Astrocyte of the hippocampus (primary cell): ENCODE measurements around the gene HEMGN.
A peak's percentile ranks its signal among the peaks of the same experiment; 100 is the strongest.
"Not testable (repeated sequence)": the region's sequence is repeated elsewhere in the genome, so short reads cannot be mapped to it uniquely, and the experiment has no call there.

Experiments
- DNase-seq: peaks from one replicate; pipeline ENCODE4 v3.0.0; 2011; ENCODE audit warnings: low read depth, low spot score

Gene HEMGN

GRCh38 chr9:97964901-97965300 lies 26.9 kb upstream of the HEMGN start:
- DNase-seq: no peak

GRCh38 chr9:97963232-97963631 lies 25.3 kb upstream of the HEMGN start:
- no peak for DNase-seq

- no peak for DNase-seq
Observed at GRCh38 chr9:97962575-97962974, 24.6 kb upstream of the HEMGN start.

DNA sequence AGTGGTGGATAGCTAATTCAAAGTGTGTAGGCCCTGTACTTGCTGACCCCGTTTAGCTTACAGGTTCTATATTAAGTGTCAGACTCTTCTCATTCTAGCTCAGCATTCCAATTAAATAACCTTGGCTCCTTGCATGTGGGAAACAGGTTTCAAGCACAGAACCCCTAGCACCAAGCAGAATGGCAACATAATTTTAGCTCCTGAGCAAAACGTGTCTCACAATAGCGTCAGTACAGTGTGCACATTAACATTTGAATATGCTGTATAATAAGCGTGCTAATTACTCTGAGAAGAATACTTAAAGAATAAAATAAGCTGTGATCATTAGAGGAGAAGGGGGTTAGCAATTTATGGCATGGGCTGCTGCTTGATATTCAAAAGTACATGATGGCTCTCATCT lies 24.2 kb upstream of the HEMGN start:
- DNase-seq: no peak

DNA sequence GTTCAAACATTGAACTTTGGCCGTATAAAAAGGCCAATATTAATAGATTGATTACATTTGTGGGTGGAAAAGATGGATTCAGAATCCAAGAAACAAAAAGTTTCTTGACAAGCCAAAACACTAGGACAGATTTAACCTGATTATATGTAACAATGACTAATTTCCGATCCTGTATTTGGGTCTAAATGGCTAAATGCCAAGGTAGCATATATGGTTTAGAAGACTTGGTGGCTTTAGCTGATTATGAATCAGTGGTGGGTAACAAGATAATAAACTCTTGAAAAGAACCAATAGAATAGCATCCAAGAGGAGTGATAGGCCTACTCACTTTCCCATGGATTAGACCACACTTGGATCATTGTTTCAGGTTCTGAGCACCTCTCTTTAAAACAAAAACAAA lies 23.4 kb upstream of the HEMGN start:
- no peak for DNase-seq

DNA sequence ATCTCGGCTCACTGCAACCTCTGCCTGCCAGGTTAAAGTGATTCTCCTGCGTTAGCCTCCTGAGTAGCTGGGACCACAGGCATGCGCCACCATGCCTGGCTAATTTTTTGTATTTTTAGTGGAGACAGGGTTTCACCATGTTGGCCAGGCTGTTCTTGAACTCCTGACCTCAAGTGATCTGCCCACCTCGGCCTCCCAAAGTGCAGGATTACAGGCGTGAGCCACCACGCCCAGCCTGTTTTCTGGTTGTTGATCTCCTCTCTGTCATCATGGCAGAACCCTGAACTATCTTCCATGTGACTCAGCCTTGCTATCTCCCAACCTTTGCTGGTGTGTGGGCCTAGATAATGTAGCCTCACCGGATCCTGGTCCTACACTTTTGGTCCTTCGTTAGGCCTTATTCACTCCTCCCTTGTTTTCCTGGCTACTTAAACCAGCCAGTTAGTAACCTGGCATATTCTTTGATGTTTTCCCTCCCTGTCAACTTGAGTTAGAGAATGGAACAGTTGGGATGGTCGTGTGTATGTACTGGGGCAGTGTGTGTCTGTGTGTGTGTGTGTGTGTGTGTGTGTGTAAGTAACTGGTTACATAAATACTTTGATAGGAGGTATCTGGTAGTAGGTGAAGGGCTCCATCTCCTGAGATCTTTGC lies 22.8 kb upstream of the HEMGN start:
- DNase-seq: not testable (repeated sequence)

DNA sequence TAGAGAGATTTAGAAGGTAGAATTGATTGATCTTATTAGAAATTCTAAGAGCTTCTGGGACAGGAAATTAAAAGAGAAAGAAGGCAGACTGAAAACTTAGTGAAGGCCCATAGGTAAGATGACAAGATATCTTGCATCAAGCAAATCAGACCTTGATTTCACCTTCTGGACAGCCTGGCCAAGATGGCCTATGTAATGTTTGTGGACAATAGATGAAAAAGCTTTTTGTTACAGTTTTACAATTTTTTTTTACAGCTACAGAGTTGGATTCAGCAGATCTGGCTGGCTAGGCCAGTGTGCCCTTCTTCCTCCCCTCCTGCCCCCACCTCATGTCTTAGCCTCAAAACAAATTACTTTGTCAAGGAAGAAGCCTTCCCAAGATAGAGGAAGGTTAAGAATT lies 21.6 kb upstream of the HEMGN start:
- DNase-seq: no peak

DNA sequence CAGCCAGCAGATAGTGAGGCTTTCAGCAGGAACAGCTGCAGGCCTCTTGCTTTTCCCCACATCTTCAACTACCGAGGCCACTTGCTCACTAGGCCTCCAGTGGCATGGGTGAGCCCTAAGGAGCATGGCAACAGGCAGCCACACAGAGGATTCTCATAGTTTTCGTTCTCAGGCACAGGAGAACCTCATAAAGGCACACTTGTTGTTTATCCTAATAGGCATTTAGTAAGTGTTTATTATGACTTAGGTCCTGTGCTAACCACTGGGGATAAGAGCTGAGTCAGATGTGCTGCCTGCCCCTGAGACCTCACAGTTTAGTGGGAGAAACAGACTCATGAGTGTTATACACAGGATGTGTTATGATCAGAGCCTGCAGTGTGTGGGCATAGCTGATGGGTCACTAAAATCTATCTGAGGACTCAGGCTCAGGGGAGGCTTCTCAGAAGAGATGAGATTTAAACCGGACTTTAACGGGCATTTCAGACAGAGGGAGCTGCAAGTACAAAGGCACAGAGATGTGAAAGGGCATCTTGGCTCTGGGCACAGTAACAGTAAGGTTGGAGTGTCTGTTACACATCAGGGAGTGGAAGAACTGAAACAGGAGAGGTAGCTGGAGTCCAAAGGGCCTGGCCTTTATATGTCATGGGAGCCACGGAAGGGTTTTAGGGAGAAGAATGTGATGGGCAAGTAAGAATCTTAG lies 21.0 kb upstream of the HEMGN start:
- DNase-seq: peak; percentile 34

DNA sequence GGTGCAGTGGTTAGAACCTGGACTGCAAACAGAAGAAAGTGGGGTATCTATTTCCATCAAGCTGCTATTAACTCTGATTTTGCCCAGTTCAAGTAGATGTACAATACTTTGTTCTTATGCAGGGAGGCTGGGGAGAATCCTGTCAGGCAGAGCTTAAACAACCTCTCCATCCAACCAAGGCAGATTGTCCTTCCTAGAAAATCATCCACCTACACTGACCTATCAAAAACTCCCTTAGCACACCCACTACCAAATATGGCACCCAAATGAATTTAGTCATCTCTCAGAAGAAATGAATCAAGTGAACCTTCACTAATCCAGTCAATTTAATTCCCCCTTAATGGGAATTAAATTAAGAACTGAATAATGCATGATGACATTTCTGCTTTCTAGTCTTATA lies 18.4 kb upstream of the HEMGN start:
- no peak for DNase-seq

GRCh38 chr9:97954550-97954989 lies 16.6 kb upstream of the HEMGN start:
- peak; percentile 33 for DNase-seq

DNA sequence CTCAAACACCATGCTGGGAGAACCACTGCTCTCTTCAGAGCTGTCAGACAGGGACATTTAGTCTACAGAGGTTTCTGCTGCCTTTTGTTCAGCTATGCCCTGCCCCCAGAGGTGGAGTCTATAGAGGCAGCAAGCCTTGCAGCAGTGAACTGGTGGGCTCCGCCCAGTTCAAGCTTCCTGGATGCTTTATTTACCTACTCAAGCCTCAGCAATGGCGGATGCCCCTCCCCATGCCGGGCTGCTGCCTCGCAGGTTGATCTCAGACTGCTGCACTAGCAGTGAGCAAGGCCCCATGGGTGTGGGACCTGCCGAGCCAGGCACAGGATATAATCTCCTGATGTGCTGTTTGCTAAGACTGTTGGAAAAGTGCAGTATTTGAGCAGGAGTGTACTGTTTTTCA lies 12.9 kb upstream of the HEMGN start:
- DNase-seq: not testable (repeated sequence)

DNA sequence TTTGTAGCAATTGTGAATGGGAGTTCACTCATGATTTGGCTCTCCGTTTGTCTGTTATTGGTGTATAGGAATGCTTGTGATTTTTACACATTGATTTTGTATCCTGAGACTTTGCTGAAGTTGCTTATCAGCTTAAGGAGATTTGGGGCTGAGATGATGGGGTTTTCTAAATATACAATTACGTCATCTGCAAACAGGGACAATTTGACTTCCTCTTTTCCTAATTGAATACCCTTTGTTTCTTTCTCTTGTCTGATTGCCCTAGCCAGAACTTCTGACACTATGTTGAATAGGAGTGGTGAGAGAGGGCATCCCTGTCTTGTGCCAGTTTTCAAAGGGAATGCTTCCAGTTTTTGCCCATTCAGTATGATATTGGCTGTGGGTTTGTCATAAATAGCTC lies 9.1 kb upstream of the HEMGN start:
- DNase-seq: not testable (repeated sequence)

- not testable (repeated sequence) for DNase-seq
Observed at GRCh38 chr9:97945470-97945869, 7.5 kb upstream of the HEMGN start.

GRCh38 chr9:97944612-97945011 lies 6.6 kb upstream of the HEMGN start:
- DNase-seq: no peak

DNA sequence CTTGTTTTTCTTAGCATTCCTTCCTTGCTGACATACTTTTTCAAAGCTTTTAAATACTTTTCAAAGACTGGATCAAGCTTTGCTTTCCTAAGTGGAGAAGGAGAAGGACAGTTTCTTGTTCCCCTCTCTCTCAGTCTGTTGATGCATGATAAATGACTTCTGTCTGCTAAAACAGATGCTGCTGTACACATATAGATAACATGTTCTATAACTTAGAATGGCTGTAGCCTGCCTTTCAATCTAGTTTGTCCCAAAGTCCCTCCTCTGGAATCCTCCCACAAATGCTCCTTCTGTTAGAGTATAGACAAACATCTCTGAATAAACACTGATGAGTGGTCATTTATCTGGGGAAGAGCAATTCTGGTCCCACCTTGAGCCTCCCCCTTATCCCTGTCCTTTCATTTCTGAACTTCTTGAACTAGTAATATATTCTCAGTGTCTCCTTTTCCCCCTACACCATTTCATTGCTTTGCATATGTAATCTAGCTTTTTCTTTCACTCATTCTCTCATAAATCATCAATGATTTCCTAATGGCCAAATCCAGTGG lies 5.4 kb upstream of the HEMGN start:
- no peak for DNase-seq

DNA sequence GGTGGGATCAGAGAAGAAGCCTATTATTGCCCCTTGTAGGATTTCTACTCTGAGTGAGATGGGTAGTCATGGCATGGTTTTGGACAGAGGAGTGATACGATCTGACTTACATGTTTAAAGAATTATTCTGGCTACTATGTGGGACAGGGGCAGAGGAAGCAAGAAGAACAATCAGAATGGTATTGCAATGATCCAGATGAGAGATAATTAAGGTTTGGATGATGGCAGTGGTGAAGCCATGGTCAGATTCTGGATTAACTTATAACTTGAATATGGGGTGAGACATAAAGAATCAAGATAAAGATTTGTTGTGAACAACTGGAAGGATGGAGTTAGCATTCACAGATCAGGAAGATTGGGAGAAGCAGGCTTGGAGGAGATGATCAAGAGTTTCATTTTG lies 3.4 kb upstream of the HEMGN start:
- DNase-seq: no peak

- no peak for DNase-seq
Observed at GRCh38 chr9:97940741-97941140, 2.8 kb upstream of the HEMGN start.

DNA sequence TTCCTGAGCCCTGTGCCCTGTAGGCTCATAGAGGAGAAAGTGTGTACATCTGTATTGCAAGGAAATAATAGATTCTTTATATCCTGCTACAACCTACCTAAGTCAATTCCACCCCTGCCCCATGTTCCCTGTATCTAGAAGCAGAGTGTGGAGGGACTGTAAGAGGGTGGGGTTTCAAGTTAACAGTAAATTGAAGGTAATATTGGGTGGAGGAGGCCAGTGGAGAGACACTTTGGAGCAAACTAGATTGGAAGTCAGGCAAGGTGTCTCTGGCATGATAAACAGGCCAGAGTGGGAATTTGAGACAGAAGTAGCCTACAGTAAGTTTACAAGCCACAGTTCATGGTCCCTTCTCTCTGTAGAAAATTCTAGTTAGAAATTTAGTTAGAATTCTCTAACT lies 2.3 kb upstream of the HEMGN start:
- no peak for DNase-seq

GRCh38 chr9:97936998-97937397 lies 974 bp downstream of the HEMGN start:
- no peak for DNase-seq

DNA sequence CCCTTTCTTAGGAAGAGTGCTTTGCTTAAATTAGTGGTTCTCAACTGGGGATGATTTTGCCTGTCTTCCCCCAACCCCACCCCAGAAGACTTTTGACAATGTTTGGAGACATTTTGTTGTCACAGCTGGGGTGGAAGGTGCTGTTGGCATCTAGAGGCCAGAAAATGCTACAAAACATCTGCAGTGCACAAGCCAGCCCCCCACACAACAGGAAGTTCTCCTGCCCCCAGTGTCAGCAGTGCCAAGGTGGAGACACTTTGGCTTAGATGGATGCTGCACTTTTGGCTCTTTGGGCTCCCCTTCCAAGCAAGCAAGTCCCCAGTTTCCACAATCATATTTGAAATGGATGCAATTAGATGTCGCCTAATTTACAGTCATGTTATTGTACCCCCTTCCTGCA lies 2.7 kb downstream of the HEMGN start:
- DNase-seq: no peak

DNA sequence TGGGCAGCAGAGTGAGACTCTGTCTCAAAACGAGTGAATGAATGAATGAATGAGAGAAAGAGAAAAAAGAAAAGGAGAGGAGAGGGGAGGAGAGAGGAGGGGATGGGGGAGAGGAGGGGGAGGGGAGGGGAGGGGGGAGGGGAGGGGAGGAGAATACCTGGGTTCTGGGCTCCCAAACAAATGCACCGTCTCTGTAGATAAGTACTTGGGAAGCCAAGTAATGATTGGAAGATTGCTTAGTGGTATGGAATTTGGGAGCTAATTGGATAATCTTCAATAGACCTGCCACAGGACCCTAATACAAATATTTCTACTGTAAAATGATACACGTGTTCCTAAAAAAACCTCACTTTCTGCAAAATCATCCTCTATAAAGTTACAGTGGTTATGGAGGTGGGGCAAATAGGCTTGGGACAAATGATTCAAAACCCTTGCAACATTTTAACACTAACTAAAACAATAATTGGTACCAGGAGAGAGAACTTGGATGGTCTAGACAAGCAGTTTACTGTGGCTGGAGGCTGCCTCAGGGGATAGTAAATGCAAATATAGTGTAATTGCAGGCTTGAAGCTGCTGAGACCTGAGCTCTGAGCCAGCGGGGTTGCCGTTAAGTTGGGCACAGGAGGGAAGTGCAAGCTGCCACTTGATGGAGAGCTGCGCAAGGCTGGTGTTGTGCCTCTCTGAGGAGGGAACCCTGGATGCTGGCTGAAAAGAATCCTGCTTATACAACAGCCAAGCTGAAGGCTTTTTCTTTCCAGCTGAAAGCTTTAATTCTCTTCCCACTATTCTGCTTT lies 3.5 kb downstream of the HEMGN start:
- no peak for DNase-seq

DNA sequence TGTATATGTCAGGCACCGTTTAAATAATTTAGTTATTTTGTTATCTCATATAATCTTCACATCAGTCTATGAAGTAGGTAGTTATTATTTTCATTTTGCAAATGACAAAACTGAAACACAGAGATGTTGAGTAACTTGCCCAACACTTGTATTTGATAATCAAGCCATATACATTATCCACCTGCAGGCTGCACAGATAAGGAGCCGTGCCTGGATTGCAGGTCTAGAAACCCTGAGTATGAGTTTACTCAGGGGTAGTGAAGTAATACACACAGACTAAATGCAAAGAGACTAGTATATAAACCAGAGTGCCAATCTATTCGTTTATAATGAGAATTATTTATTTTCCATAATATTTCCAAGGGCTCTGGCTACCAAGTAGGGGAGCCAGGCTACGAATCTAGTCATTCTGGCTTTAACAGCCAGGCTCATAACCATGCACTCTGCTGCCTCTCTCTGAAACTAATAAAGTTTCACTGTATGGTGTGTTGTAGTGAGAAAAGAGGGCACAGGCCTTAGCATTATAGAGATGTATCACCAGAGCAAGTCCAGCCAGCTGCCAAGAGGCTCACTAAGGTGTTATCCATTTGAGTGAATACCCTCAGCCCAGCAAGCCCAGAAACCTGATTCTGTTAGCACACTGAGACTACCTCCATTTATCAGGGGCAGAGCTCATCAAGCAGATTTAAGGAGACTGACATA lies 4.5 kb downstream of the HEMGN start:
- DNase-seq: no peak
